ENCODE data around the gene CYP2E1. TPM values are rescaled to one million over a fixed set of nuclear protein-coding genes. Genes with fewer than 3 reads are reported as not detected.
"Not testable (repeated sequence)": the region's sequence is repeated elsewhere in the genome, so short reads cannot be mapped to it uniquely, and the experiment has no call there.

The CYP2E1 gene
- total RNA-seq, 1 donor from 2014 or later: 0.86 TPM

GRCh38 chr10:133488354-133488753 lies 38.8 kb upstream of the CYP2E1 start:
- no peak for ATAC-seq
- intact Hi-C loops (cut with DNase I): no loop called here

GRCh38 chr10:133489816-133490588 lies 37.2 kb upstream of the CYP2E1 start:
- H3K27me3 ChIP-seq (ENCODE audit: low read depth): no peaks in the 10 kb centered on the region
- H3K27ac ChIP-seq: no peak overlapping the region
- H3K4me1 ChIP-seq: no peaks in the 10 kb centered on the region
- no peak overlapping the region for H3K4me3 ChIP-seq
- H3K9me3 ChIP-seq: peaks cover 25% of the 10 kb centered on the region
- DNase-seq: no peak
- no peak for ATAC-seq
- no peaks in the 10 kb centered on the region for H3K36me3 ChIP-seq
- no peak for TF ChIP-seq CTCF (IDR thresholded peaks at IDR 0.05)
- intact Hi-C loops (cut with DNase I): no loop called here

More at GRCh38 chr10:133488354-133488753, 38.8 kb upstream of the CYP2E1 start:
- DNase-seq: no peak
- no peak overlapping the region for H3K4me3 ChIP-seq
- no peaks in the 10 kb centered on the region for H3K36me3 ChIP-seq
- peaks cover 35% of the 10 kb centered on the region for H3K9me3 ChIP-seq
- H3K4me1 ChIP-seq: no peaks in the 10 kb centered on the region
- H3K27me3 ChIP-seq (ENCODE audit: low read depth): no peaks in the 10 kb centered on the region
- no peak for TF ChIP-seq CTCF (IDR thresholded peaks at IDR 0.05)
- H3K27ac ChIP-seq: no peak overlapping the region

GRCh38 chr10:133493562-133493961 lies 33.6 kb upstream of the CYP2E1 start:
- intact Hi-C loops (cut with DNase I); H3K4me3 ChIP-seq; H3K4me1 ChIP-seq; H3K36me3 ChIP-seq; ATAC-seq; DNase-seq; H3K9me3 ChIP-seq; H3K27me3 ChIP-seq (ENCODE audit: low read depth); H3K27ac ChIP-seq: not testable (repeated sequence)

- H3K4me1 ChIP-seq; H3K9me3 ChIP-seq; H3K27ac ChIP-seq; H3K27me3 ChIP-seq (ENCODE audit: low read depth); H3K36me3 ChIP-seq; ATAC-seq; H3K4me3 ChIP-seq; DNase-seq; intact Hi-C loops (cut with DNase I): not testable (repeated sequence)
- peak; percentile 34 for TF ChIP-seq CTCF (IDR thresholded peaks at IDR 0.05)
Observed at GRCh38 chr10:133497363-133497762, 29.8 kb upstream of the CYP2E1 start.

- intact Hi-C loops (cut with DNase I); H3K27me3 ChIP-seq (ENCODE audit: low read depth); DNase-seq; H3K27ac ChIP-seq; H3K36me3 ChIP-seq; H3K9me3 ChIP-seq; H3K4me3 ChIP-seq; H3K4me1 ChIP-seq; ATAC-seq: not testable (repeated sequence)
Observed at GRCh38 chr10:133499176-133499575, 28.0 kb upstream of the CYP2E1 start.

GRCh38 chr10:133500897-133501296 lies 26.3 kb upstream of the CYP2E1 start:
- ATAC-seq; H3K36me3 ChIP-seq; intact Hi-C loops (cut with DNase I); H3K9me3 ChIP-seq; H3K4me1 ChIP-seq; H3K4me3 ChIP-seq; H3K27me3 ChIP-seq (ENCODE audit: low read depth); H3K27ac ChIP-seq; DNase-seq: not testable (repeated sequence)

- H3K27ac ChIP-seq: no peak overlapping the region
- no peaks in the 10 kb centered on the region for H3K36me3 ChIP-seq
- DNase-seq (no peak), ATAC-seq (no peak)
- no peaks in the 10 kb centered on the region for H3K27me3 ChIP-seq (ENCODE audit: low read depth)
- no peak overlapping the region for H3K4me3 ChIP-seq
- peaks cover 4% of the 10 kb centered on the region for H3K9me3 ChIP-seq
- TF ChIP-seq CTCF (IDR thresholded peaks at IDR 0.05): no peak
- intact Hi-C loops (cut with DNase I): no loop called here
- no peaks in the 10 kb centered on the region for H3K4me1 ChIP-seq
Observed at GRCh38 chr10:133509700-133510099, 17.5 kb upstream of the CYP2E1 start.
